Kasumi-1 (cell line): ENCODE measurements around the gene NRG3.

ENCODE experiments used
- DNase-seq, 2 experiments: peaks; one replicate each; lab custom pipeline; 2025; lab: John Stamatoyannopoulos, UW

The NRG3 gene

GRCh38 chr10:82680608-82681007 is 805.6 kb downstream of the NRG3 start:
- DNase-seq, result no peak

- DNase-seq, result no peak
Measured at GRCh38 chr10:82683945-82684344, 809.0 kb downstream of the NRG3 start.

- no peak for DNase-seq
Measured at GRCh38 chr10:82685087-82685486, 810.1 kb downstream of the NRG3 start.

- no peak for DNase-seq
Measured at GRCh38 chr10:82691211-82691610, 816.2 kb downstream of the NRG3 start.

GRCh38 chr10:82692458-82692857 is 817.5 kb downstream of the NRG3 start:
- DNase-seq, result no peak

DNA sequence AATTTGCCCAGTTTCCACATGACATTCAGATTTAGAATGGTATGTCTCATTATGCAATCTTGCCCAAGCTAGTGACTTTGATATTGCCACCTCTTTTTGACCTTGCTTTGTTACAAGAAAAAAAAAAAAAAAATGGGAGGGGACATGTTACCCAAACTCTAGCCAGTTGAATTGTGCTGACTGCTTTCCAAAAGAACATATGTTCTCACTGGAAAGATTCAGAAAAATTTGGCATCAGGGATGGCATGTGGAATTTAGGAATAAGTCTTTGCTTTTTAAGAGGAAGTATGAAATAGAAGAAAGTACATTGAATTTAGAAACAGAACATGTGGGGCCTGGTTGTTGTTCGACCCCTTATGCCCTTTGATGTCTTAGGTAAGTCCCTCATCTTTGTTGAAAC is 846.8 kb downstream of the NRG3 start:
- DNase-seq, result no peak

DNA sequence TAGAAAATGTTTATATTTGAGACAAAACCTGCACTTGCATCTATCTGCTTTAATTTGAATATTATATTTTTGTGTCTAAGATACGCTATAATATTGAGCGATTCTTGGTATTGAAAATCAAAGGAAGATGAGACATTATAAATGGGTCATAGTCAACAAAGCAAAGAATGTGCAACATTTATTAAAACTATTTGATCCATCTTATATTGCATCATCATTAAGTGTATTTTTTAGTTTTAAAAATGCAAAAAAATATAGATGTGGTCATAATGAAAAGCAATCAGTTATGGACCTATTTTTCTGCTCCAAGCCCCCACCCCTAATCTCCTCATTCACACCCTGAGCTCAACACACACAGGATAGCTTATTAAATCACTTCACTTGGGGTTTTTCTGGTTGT is 847.3 kb downstream of the NRG3 start:
- DNase-seq, result no peak

DNA sequence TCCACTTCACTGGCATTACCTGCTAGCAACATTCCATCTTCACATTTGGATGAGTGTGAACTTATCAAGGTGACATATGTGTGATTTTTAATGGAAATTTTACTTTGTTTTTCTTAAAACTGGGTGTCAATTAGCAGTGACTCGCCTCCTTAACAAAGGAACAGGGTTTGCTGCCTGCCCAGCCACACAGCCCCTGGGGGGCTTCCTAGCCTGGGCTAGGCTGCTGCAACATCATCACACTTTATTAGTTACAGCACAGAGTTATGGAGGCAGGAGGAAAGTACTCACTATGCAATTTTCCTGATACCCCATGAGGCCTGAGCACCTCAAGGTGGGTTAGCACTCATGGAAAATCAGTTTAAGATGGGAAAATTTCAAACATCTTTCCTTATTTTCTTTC is 861.3 kb downstream of the NRG3 start:
- DNase-seq, result no peak

DNA sequence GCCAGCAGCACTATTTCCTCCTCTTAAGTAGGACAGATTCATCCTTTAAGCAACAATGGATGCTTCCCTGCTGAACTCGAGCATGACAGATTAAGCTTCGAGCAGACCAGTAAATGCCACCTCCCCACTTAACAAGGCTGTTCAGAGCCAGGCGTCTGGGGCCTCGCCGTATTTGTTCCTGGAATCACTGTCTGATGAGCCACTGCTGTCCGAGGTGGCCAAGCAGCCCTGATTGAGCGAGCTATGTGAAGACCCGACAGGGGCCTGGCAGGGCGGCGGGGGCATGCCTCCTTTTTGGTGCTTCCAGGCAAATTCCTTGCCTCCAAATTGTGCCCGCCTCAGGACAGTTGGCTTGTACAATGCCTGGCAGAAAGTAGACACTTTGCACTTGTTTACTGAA is 862.6 kb downstream of the NRG3 start:
- DNase-seq, result no peak

DNA sequence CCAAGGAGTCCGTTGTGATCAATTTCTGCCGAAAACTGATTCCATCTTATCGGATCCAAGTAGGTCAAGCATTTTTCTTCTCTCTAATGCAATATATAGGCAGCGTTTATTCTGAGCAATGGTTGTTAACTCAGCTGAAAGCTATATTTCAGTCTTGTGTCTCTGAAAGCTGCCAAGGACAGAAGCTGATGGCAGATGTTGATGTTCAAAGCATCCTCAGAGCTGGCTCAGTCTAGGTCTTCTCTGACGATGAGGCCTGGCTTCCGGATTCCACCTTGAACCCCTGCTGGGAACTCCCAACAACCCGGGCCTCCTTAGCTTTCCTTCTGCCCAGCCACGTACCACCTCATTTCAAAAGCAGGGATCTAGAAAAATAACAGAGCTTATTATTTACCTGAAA is 863.6 kb downstream of the NRG3 start:
- no peak for DNase-seq

DNA sequence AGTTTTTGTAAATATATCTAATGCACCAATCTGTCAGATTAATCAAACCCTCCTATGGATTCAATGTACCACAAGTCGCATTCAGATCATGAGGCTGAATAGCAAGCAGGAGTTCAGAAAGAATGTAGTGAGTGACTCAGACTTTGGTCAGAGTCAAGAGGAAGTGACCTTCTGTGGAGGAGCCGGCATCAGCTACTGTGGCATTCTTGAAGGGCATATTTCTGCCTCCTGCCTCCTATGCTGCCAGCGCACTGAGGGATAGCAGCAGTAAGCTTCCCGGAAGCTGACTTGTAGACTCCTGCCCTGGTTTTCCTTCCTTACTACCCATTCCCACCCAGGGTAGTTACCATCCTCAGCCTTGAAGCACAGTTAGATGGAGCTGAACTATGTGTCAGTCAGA is 867.5 kb downstream of the NRG3 start:
- DNase-seq, result no peak

GRCh38 chr10:82742898-82743297 is 867.9 kb downstream of the NRG3 start:
- DNase-seq, result no peak

DNA sequence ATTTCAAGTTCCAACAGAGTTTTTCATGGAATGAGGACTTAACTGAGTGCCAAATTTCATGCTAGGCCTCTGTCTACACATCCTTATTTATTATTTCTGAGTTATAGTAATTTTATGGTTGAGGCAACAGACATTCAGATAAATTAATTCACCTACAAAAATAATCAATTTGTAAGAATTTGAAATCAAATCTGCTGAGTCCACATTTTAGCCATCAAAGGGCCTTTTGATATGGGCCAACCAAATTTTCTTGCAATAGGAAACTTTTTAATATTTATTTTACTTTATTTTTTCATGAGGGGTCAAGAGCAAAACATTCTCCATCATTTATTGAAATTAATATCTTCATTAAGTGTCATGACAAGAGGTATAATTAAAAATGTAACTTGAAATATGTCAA is 875.5 kb downstream of the NRG3 start:
- no peak for DNase-seq

DNA sequence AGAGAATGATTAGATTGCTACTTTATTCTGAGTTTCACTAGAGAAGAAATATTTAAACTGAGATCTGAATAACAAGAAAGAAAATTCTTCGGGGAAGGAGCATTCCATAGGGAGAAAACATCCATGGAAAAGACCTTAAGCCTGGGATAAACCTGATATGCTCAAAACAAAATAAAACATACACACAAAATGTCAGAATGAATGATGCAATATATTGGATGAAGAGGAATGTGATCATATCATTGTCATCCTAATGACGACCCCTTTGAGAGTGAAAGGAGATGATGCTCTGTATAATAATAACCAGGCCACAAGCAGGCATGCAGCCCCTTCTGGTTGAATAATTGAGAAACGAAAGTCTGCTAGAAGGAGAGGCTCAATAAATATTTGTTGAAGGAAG is 882.4 kb downstream of the NRG3 start:
- DNase-seq, result no peak

GRCh38 chr10:82757901-82758300 is 882.9 kb downstream of the NRG3 start:
- DNase-seq, result no peak

- DNase-seq, result no peak
Measured at GRCh38 chr10:82759050-82759449, 884.1 kb downstream of the NRG3 start.

GRCh38 chr10:82762641-82763040 is 887.6 kb downstream of the NRG3 start:
- DNase-seq, result no peak

- DNase-seq, result no peak
Measured at GRCh38 chr10:82768040-82768439, 893.0 kb downstream of the NRG3 start.

DNA sequence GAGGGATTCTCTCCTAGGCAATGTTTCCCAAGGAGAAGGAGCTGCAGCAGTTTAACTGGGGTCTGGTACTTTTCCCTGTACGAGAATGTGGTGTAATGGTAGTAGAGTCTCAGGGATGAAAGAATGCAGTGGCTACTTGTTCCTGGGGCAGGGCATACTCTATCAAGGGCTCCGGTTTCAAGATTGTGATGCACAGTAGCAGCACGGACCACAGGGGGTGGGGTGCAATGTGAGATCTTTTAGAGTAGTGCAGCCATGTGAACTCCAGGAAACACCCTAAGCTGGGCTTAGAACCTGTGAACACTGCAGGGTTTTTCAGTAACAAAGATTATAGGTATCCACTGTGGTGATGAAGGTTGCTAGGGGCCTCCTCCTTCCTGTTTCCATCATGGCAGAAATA is 903.9 kb downstream of the NRG3 start:
- DNase-seq, result no peak

- peak; percentile 57 to 77 for DNase-seq
Measured at GRCh38 chr10:82796510-82796909, 921.5 kb downstream of the NRG3 start.

GRCh38 chr10:82801289-82801688 is 926.3 kb downstream of the NRG3 start:
- DNase-seq, result no peak

DNA sequence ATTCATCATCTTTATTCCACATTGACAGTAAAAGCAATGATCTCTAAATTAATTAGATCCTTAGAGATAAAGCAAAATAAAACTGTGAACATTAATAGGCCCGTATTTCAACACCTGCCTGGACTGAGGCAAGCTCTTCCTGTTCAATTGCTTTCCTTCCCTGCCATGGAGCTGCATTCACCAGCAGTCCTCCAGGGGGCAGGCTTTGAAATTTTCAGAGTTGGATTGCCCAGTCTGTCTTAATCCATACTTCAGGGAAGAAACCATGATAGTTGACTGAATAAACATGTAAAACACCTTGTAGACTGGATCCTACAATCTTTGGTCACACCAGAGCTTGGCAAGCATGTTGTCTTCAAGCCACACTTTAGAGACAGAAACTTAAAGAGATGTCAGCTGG is 936.6 kb downstream of the NRG3 start:
- peak in 1 of 2 experiments; percentile 23 for DNase-seq

DNA sequence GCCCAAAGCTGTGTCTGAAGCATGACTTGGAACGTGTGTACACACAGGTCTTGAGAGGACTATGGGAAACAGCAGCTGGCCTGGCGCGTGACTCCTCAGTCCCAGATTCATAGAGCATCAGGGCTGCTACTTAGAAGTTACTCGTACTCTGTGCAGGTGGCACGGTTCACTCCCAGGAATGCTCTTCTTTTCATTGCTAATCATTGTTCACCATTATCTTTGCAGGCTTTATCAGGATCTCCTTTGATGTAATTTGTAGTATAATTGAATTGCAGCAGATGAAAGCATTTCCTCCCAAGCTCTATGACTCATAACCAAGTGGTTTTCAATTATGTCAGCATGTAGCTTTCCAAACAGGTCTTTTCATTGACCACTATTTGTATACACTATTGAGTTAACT is 938.9 kb downstream of the NRG3 start:
- no peak for DNase-seq

- DNase-seq, result no peak
Measured at GRCh38 chr10:82814635-82815034, 939.6 kb downstream of the NRG3 start.

- no peak for DNase-seq
Measured at GRCh38 chr10:82815680-82816079, 940.7 kb downstream of the NRG3 start.
